NCI-H82 treated with DMSO at 0.1 percent for 48 hours (cell line): Measurements from ENCODE around the gene GBGT1.
"Not testable (repeated sequence)": the region's sequence is repeated elsewhere in the genome, so short reads cannot be mapped to it uniquely, and the experiment has no call there.

Source experiments
- DNase-seq: peaks from one replicate; lab custom pipeline; 2025; ENCODE audit not compliant: unreplicated experiment; lab: John Stamatoyannopoulos, UW

Gene GBGT1

GRCh38 chr9:133163504-133164172 lies at the start of gene GBGT1:
TSS of gene GBGT1 (minus strand) at chr9:133163914. CDS start at chr9:133162412, 1,502 bp downstream.
- DNase-seq, result no peak

DNA sequence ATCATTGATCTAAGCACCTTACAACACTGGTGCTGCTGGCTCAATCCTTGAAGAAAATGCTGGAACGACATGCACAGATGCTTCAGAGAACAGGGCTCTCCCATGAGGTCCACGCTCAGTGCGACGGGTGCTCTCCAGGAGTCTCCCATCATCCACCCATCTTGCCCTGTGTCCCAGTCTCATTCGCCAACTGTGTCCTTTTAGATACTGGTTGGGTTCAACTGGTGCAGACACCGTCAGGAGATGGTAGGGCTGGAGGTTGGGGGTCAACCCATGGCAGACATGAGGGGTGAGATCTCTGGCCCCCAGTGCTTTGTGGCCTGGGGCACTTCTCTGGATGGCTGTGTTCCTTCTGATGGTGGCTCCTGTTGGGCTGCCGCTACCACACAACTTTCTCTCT lies 46.9 kb upstream of the GBGT1 start:
- no peak for DNase-seq

DNA sequence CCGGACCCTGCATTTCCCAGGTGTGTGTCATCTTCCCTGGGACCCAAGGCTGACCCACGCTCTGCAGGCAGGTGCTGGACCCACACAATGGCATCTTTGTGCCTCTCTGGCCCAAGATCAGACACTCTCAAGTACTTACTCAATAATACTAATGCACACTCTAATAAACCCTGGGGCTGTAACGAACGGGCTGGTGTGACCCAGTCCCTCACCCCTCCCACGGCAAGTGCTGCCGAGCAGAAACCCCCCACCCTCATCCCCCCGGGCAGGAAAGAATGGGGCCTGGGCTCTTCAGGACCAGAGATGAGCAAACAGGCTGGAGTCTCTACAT lies 46.5 kb upstream of the GBGT1 start:
- DNase-seq, result no peak

DNA sequence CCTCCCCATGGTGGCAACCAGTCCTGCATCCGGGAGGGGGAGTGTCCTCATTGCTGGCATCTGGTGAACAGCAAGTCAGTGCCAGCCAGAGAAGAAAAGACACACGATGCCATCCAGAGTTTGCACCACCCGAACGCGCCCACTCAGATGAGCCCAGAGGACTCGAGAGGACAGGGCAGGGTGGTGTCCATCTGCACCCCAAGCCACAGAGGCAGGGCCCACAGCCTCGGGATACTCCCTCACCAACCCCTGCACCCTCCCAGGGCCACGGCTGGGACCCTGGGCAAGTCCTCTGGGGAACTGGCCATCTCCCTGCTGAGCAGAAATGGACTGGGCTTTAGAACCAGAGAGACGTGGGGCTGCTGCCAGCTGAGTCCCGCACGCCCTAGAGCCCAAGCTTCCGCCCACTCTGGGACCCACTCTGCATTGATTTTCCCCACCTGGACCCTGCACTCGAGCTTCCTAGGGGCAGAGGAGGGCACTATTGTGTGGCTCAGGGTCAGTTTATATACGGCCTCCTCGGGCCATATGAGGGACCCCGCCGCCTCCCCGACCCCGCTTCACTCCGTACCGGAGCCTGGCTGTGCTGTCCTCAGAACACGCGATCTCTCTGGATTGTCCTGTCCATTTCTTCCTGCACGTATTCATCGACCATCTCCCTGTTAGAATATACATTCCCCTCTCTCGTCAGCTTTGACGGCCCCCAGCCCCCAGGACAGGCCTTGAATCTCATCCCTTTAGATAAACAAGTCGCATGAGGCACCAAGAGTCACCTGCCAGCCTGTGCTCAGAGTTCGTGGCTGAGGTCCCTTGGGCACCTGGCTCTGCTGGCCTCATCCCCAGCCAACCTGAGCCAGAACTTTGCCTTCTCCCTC lies 45.9 kb upstream of the GBGT1 start:
- not testable (repeated sequence) for DNase-seq

DNA sequence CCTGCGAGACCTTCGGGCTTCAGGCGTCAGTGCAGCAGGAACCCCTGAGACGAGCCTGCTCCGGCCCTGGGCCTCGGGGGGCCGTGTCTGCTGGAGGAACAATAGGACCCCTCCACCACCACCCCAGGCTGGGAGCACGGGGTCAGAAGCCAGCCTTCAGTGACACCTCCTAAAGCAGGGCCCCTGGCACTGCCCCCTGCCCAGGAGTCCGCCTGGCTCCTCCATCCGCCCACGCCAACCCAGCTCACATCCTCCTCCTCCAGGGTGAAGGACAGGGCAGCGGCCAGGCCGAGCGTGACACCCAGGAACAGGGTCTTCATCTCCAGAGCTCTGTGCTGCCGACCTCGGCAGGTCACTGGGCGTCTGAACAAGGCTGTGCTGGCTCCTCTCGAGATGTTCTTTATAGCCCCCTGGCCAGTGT lies 45.2 kb upstream of the GBGT1 start, which contains the start of gene OBP2B:
Gene OBP2B (minus strand): TSS at position 371 of the 421 bp plus-strand sequence. CDS start 51 bp downstream, at position 320.
- DNase-seq, result not testable (repeated sequence)

GRCh38 chr9:133208171-133208879 lies 44.6 kb upstream of the GBGT1 start:
- not testable (repeated sequence) for DNase-seq

DNA sequence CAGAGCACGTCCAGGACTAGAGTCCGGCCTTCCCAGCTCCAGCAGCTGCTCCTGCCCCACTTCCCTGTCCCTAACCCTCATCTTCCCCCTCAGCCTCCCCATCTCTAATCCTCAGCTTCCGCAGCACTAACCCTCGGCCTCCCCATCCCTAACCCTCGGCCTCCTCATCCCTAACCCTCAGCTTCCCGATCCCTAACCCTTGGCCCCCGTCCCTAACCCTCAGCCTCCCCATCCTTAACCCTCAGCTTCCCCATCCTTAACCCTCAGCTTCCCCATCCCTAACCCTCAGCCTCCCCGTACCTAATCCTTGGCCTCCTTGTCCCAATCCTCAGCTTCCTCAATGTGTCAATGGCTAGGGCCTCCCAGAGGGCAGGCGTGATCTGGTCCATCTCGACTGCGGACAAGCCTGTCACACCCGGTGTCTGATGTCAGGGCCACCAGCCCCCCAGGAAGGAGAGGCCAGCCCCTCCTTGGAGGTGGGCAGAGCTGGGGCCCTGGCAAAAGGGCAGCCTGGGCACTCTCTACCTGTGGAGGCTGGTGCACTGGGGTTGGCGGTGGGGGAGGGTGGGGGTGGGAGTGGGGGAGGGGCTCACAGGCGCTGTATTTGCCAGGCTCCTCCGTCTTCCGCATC lies 43.9 kb upstream of the GBGT1 start:
- no peak for DNase-seq

DNA sequence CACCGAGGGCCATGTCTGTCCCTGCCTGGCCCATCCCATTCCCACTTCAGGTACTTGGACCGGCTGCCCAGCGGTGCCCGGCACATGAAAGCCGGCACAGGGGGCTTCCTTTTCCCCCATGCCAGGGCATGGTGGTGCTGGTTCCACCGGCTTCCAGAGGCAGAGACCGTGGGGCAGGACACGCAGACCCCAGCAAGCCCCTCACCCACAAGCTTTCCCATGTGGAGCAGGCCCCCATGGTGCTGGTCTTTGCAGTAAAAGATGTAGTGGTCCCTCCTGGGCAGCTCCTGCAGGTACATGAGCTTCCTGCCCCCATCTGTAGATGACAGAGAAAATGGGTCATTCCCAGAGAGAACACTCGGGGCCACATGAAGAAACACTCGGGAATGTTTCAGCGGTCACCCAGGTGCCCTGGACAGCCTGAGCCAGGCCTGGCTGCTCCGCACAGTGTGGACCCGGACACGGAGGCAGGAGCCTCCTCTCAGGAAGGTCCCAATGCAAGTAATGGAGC lies 43.4 kb upstream of the GBGT1 start:
- no peak for DNase-seq

- no peak for DNase-seq
Observed at GRCh38 chr9:133205996-133206931, 42.5 kb upstream of the GBGT1 start.

GRCh38 chr9:133205481-133205887 lies 41.8 kb upstream of the GBGT1 start:
- not testable (repeated sequence) for DNase-seq

DNA sequence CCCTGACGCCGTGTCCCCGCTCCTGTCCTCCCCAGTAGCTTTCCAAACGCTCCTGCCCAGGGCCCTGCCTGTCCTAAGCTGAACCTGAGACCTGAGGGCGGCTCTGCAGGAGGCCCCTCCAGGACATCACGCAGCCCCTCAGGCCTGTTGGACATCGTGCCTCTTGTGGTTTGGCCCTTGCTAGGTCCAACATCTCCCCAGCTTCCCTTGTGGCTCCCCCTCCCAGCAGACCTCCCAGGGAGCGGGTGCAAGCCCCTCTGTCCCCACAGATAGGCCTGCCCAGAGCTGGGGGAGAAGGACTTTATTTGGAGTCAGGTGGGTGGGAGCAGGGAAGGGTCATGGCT lies 41.3 kb upstream of the GBGT1 start:
- DNase-seq, result no peak

GRCh38 chr9:133204335-133204992 lies 40.8 kb upstream of the GBGT1 start:
- no peak for DNase-seq

DNA sequence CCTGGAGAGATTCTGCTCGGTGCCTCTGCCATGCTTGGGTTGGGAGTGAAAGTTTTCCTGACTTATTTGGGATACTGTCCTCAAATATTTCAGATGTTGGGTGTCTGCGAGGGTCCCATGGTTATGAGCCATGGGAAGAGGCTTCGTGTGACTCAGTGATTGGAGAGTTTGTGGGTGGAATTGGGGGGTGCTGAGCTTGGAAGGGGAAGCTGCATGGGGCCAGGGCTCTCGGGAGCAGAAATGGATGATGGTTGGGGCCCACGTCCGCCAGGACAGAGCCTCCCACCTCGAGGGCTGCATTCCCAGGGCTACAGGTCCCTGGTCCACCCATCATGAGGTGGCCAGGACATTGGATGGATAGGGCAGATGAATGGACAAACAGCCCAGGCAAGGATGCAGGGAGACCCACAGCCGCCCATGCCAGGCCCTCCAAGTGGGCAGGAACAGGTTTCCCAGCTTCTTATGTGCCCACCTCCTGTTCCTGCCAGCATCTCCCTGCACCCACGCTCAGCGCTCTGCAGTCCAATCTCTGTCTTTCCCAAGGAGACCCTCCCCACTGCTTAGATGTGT lies 39.9 kb upstream of the GBGT1 start:
- DNase-seq, result no peak

GRCh38 chr9:133202688-133203453 lies 39.2 kb upstream of the GBGT1 start:
- DNase-seq, result no peak

DNA sequence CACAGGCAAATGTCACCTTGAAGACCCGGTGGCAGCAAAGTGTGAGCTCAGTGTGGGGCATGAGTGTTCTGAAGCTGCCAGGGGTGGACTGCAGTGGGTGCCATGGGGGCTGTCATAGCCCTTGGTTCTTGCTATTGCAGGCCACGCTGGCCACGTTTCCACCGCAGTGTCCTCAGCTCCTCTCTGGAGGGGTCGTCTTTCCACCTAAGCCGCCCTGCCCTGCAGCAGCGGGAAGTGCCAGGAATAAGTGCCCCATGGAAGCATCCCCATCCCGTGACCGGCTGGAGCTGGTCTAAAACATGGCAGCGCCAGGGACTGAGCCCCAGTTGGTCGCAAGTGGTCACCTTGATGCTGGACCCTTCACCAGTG lies 38.4 kb upstream of the GBGT1 start:
- no peak for DNase-seq

DNA sequence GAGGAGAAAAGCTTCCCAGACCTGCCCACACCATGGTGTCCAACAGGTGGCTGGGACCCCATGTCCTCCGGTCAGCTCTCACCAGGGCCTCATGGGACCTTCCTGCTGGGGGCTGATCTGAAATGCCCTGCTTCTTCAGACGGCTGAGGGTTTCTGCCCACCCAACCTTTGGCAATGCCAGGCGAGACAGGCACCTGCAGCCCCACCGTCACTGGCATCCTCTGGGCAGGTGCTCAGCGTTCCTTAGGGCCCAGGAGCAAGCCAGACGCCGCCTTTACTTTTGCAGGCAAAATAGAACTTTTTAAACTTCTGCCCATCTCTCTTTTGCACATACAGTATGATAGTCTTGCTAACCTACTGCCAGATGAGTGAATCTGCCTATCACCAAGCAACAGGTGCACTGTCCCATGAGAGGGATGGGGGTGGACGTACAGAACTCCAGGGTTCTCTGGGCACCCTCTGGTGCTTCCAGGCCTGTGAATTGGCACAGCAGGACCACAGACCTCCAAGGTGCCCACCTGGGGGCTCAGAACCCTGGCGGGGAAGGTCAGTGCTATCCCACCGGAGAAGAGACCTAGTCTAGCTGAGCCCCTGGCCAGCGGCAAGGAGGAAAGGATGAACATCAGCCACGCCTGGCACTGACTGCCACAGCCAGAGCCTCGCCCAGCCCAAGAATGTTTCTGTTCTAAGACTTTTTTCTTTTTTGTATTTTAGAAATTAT lies 37.9 kb upstream of the GBGT1 start:
- DNase-seq, result no peak

- no peak for DNase-seq
Observed at GRCh38 chr9:133200631-133201030, 36.9 kb upstream of the GBGT1 start.
